Activated CD4-positive, alpha-beta T cell treated with anti-CD3 and anti-CD28 coated beads, Interleukin-2, amount 50 U/mL, for 4 hours (primary cell): ENCODE data around the gene COX14.
A peak's percentile ranks its signal among the peaks of the same experiment; 100 is the strongest.
"Not testable (repeated sequence)": the region's sequence is repeated elsewhere in the genome, so short reads cannot be mapped to it uniquely, and the experiment has no call there.

Experiments used
- DNase-seq, 2 experiments: peaks; one replicate each; pipeline ENCODE4 v3.0.0-alpha.2; 2020

COX14 gene

DNA sequence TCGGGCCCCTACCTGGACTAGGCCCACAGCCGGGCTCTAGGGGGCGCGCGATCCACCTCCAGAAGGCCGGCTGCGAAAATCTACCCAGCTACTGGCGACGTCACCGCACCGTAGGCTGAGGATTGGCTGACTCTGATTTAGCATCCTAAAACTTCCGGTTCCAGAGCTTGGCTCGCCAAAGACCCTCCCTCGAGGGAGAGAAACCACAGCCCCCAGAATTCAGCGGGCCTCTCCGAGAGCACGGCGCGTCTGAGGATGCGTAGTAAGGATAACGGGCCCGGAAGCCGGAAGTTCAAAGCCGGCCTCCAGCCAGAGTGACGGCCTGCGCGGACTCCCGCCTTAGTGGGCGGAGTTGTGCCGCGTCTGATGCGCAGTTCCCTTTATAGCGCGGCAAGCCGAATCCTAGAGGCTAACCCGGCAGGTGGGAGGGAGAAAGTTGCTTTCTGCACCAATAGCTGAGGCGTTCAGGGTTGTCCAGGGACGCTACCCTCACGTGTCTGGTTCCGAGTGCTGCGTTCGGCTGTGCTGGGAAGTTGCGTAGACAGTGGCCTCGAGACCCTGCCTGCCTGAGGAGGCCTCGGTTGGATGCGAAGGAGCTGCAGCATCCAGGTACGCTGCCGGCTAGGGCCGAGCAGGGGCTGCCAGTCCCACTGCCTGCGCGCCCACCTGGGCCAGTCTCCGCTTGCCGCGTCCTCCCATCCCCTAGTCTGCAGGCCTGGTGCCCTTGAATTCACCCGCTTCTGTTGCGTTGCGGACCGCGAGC is at the start of gene COX14:
Gene COX14, plus strand, starts transcription at position 544 of the 763 bp plus-strand sequence. CDS start 7,808 bp downstream, outside the sequence.
- DNase-seq = peak; percentile 99

DNA sequence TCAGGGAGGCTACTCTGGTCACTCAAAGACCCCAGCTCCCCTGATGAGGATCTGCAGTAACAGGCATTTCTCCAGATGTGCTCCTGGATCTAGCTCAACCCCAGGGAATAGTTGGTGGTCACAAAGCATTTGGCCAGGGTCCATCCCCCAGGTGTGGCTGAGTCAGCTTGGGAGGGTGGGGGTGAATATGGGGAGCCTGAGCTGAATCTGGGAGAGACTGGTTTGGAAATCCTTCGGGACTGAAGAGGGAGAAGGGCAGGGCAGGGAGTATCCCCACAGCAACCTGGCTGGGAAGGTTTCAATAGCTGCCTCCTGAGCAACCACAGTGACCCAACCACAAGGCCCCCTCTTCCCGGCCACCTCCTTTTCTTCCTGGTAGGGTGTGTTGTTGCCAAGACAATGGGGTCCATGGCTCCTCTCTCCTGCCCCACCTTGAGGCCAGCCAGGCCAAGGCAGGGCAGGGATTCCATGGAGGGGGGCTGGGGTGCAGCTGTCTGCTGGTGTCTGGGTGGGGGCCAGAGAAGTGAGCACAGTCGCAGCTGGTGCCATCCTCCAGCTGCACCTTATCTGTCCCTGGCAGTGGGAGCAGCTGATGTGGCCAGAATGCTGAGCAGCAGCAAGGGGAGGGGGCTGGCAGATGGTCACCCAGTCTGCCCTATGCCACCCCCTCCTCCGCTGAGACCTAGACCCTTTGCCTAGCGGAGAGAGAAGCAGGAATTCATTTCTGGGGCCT is 49.1 kb upstream of the COX14 start:
- DNase-seq = no peak

DNA sequence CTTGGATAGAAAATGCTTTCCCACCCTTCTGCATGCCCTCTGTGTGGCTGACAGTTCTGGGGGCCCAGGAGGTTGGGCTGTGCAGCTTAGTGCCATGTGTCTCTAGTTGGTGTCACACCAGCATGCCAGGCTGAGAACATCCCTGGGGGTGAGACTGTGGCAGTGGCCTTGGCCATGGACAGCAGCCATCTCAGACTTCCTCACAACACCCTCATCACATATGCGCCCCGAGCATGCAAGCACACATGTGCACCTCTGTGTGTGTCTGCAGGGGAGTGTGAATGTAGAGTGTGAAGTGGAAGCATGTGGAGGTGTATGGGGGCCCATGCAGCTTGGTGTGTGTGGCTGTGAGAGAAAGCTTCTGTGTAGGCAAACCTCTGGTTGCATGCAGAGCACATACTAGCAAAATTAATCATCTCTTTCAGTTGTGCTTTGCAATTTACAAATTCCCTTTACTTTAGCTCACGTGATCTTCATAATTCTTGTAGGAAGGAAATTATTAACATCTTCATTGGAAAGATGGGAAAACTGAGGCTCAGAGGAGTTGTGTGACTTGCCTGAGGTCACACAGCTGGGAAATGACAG is 46.2 kb upstream of the COX14 start:
- DNase-seq = no peak

DNA sequence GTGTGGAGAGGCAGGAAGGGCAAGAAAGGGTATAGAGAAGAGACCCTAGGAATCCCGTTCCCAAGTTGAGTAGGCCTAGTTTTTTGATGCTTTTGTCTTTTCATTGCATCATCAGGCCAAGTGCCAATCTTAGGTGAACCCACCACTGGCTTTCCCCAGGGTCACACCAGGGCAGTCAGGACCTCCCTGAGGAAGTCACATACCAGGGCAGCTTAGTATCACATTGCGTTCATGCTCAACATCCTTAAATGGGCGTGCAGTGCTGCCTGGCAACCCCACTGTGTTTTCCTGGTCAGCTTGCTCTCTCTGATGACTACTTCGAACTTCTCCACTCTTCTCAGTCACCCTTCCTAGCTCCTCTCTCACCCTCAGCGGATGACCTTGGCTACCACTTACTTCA is 45.6 kb upstream of the COX14 start:
- no peak for DNase-seq

DNA sequence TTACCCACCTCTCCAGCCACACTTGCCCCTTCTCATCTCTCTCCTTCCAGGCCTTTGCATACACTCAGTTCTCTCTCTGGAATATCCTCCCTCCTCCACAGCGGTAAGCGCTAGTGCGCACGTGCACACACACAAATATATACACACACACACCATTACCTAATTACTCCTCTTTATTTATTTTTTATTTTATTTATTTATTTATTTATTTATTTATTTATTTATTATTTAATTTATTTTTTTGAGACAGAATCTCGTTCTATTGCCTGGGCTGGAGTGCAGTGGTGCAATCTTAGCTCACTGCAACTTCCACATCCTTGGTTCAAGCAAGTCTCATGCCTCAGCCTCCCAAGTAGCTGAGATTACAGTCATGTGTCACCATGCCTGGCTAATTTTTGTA is 43.0 kb upstream of the COX14 start:
- no peak for DNase-seq

DNA sequence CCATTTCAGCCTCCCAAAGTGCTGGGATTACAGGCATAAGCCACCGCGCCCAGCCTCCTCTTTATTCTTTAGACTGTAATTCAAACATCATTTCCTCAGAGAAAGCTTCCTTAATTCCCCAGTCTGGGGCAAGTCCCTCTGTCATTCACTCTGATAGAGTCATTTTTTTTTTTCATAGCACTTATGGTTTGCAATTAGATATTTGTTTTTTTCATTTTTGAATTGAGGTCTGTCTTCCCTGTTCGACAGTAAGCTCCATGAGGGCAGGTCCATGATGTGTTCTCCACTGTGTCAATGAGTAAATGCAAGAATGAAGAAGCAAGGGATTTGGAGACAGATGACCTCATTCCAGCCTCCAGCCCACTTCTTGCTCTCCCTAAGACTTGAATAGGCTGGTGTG is 42.5 kb upstream of the COX14 start:
- no peak for DNase-seq

DNA sequence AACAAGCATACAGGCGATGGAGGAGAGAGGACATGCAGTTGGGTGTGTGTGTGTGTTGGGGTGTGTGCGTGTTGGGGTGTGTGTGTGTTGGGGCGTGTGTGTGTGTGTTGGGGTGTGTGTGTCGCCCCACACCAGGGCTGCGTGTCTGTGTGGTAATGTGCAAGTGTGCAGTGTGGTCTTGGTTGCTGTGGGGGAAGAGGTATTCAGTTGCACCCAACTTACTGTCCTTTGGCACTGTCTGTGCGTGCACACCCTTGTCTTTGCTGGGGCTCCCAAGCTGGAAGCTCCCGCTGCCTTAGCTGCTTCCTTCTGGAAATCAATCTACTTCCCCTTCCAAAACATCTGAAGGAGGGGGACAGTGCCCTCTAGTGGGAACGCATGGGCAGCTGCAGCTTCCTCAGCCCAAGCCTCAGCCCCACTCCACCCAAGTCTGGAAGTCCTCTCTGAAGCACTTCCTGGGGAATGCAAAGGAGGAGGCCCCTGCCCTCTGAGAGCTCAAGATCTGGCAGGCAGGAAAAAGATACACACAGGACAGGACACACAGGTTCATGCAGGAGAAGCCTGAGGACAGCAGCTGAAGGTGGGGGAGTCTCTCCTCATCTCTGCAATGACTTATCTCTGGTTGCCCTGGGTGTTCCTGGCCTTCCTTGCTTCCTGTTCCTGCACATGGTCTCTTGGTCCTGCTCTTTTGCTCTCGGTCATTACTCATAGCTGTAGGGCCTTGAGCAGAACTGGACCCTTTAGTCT is 41.5 kb upstream of the COX14 start:
- DNase-seq = peak; percentile 41 to 54

DNA sequence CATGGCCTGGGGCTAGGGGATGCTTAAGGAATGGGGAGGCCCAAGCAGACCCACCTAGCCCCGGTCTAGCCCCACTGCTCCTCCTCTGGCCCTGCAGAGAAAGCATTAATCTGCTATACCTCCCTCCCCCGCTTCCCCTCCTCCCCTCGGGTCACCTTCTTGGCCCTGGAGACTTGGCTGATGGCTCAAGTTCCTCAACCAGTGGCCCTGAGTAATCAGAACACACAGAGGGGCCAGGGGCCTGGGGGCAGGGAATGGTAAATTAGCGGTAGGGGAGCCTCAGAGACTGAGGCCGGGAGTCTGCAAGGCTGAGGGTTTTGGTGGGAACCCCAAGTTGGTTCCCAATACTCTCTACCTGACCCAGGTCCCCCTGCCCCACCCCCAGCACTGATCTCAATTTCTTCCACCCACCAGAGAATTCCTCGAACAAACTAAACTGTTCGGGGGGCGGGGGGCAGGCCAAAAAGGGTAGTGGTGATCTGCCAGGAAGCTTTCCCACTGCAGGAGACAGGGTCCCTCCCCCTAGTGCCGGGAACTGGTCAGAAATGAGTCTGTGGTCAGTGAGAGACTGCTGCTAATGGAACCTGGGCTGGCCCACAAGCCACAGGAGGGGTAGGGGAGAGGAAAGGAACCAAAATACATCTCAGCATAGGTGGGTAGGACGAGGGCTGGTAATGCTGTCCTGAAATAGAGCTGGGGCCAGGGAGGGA is 39.7 kb upstream of the COX14 start:
- no peak for DNase-seq

DNA sequence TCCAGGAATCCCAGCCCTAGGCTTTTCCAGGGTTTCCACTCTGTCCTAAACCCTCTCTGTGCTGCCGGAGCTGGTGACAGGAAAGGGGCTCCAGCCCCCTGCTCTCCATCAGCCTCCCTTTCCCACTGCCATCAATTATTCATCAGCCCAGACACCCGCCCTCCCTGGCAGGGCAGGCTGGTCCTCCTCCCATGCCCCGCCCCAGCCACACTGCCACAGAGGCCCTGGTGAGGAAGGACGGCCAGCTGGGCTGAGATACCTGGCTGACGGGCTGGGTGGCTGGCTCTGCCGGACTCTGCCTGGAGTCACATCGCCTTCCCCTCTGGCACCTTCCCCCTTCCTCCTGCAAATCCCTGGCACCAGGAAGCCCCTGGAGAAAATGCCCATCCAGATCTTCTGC is 38.8 kb upstream of the COX14 start:
- no peak for DNase-seq

DNA sequence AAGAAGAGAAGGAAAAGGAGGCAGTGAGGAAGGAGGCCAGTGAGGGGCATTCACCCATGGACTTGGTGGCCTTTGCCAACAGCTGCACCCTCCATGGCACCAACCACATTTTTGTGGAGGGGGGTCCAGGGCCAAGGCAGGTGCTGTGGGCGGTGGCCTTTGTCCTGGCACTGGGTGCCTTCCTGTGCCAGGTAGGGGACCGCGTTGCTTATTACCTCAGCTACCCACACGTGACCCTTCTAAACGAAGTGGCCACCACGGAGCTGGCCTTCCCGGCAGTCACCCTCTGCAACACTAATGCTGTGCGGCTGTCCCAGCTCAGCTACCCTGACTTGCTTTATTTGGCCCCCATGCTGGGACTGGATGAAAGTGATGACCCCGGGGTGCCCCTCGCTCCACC is 38.3 kb upstream of the COX14 start:
- no peak for DNase-seq

DNA sequence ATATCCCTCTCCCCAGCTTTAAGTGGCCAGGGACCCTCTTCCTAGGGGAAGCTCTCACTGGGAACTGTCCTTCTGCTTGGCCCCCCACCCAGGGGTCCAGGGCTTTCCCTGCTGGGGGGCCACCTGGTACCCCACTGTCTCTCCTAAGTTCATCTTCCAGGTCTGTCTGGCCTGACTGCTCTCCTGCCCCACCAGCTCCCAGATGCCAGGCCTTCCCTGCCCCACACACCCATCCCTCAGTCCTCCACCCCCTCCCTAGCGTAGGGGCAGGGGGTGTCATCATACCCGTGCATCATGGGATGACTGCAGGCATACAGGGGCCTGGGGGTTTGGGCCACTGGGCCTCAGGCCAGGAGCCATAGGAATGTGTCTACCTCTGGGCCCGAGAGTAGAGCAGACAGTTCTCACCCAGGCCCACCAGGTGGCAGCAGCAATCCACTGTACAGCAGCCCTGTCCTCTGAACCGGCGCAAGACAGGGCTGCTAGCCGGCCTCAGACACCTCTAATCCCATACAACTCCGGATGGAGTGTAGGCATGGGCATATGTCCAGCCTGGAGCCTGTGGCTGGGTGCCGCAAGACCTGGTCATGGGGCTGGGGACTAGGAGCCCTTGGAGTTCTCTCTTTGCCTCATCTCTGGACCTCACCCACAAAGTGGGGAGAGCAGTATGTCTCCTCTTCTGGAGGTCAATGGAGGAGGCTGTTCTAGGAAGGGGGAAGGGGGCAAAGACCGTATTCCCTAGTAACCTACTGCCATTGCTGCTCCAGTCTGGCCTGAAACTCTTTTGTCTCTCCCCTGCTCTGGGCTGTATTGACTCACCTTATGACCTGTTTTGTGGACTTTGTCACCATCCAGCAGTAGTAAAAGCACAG is 36.9 kb upstream of the COX14 start:
- peak; percentile 80 to 84 for DNase-seq

DNA sequence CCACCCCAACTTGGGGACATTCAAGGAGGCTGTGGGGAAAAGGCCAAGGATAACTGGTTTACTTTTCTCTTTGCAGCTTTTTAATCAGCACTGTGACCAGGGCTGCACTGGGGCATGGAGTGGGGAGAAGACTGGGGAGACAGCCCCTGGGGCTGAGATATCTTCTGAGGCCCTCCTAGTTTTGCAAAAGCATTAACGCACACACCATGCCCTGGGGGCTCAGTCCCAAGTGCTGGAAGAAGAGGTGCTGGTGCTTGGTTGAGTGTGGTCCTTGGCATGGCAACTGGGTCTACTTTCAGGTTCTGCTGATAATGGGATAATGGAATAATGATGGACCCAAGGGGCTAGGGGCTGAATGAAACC is 36.2 kb upstream of the COX14 start:
- no peak for DNase-seq

DNA sequence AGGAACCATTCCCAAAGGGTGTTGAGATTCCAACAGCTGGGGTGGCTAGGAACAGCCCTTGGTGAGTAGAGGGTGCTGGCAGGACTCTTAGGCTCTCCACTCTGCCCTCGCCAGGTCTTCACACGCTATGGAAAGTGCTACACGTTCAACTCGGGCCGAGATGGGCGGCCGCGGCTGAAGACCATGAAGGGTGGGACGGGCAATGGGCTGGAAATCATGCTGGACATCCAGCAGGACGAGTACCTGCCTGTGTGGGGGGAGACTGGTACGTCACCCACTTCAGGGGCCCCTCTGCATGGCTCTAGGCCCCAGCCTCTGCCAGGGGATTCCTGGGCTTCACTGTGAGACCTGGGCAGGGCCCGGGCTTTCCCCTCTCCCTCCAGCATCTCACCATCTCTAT is 34.9 kb upstream of the COX14 start:
- no peak for DNase-seq

DNA sequence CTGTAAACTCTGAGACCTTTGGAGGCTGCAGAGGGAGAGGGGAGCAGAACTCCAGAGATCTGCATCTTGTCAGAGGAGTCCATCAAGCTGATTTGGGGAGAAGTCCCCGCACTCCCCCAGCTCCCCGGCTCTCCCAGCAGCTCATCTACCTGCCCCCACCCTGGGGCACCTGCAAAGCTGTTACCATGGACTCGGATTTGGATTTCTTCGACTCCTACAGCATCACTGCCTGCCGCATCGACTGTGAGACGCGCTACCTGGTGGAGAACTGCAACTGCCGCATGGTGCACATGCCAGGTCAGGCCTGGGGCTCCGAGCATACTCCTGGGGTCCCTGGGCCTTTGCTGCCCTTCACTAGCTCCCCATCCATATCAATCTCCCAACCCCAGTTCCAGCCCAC is 33.8 kb upstream of the COX14 start:
- DNase-seq = no peak

DNA sequence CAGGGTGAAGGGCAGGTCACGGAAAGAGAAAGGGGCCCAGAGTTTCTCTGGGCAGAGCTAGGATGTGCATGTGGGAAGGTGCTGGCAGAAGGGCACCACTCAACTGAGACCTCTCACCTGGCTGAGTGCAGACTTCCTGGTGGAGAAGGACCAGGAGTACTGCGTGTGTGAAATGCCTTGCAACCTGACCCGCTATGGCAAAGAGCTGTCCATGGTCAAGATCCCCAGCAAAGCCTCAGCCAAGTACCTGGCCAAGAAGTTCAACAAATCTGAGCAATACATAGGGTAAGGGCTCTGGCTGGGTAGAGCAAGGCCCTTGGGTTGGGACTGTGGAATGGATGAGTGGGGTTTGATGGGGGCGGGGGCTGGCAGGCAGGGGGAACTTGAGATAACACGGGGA is 32.3 kb upstream of the COX14 start:
- DNase-seq = no peak

DNA sequence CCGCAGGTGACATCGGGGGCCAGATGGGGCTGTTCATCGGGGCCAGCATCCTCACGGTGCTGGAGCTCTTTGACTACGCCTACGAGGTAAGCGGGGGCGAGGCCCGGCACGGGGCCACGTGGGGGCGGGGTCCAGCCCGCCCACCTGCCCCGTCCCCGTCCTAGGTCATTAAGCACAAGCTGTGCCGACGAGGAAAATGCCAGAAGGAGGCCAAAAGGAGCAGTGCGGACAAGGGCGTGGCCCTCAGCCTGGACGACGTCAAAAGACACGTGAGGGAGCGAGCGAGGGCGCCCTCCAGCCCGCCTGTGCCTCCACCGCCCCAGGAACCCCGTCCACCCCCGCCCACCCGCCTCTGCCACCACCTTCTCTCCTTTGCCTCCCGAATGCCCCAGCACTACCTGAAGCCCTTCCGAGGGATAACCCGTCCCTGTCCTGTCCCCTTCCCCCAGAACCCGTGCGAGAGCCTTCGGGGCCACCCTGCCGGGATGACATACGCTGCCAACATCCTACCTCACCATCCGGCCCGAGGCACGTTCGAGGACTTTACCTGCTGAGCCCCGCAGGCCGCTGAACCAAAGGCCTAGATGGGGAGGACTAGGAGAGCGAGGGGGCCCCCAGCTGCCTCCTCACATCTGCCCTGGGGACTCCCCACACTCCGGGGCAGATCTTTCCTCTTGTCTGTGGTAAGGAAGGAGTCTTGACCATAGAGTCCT is 30.8 kb upstream of the COX14 start:
- no peak for DNase-seq

DNA sequence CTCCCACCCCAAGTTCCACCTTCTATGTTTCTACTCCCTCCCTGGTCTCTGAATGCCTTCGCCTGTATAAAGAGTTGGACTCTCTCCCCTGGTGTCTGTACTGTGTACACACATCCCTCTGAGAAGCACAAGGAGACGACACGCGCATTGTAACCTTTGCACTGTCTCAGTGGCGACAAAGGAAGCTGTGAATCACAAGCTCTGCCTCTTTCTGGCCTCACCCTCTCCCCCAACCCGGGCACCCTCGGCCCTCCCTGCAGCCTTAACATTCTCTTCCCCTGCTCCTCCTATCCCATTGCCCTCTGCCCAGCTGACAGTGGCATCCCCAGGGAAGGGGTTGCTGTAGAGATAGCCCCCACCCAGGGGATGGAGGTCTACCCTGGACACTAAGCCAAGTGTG is 29.4 kb upstream of the COX14 start:
- DNase-seq = no peak

DNA sequence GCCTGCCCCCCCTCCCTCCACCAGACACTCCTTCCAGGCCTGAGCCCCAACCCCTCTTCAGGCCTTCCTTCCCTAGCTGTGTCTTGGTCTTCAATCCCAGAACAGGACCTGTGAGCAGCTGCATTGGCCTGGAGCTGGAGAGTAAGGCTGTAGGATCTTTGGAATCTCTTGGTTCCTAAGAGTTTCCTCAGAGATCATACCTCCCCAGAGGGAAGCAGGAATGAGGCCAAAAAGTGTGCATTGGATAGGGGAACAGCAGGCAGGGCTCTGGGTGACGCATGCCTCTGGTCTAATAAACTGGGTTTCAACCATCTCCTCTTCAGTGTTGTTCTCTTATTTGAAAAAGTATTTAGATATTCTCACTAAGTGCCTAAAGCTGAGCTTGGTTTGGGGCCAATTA is 28.7 kb upstream of the COX14 start:
- DNase-seq = no peak

DNA sequence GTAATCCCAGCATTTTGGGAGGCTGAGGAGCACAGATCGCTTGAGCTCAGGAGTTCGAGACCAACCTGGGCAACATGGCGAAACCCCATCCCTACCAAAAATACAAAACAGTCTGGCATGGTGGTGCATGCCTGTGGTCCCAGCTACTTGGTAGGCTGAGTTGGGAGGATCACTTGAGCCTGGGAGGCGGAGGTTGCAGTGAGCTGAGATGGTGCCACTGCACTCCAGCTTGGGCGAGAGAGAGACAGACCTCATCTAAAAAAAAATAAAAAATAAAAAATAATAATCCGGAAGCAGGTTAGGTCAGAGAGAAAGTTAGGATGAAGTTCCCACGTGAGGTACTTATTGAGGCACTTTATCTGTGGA is 27.6 kb upstream of the COX14 start:
- DNase-seq = not testable (repeated sequence)

DNA sequence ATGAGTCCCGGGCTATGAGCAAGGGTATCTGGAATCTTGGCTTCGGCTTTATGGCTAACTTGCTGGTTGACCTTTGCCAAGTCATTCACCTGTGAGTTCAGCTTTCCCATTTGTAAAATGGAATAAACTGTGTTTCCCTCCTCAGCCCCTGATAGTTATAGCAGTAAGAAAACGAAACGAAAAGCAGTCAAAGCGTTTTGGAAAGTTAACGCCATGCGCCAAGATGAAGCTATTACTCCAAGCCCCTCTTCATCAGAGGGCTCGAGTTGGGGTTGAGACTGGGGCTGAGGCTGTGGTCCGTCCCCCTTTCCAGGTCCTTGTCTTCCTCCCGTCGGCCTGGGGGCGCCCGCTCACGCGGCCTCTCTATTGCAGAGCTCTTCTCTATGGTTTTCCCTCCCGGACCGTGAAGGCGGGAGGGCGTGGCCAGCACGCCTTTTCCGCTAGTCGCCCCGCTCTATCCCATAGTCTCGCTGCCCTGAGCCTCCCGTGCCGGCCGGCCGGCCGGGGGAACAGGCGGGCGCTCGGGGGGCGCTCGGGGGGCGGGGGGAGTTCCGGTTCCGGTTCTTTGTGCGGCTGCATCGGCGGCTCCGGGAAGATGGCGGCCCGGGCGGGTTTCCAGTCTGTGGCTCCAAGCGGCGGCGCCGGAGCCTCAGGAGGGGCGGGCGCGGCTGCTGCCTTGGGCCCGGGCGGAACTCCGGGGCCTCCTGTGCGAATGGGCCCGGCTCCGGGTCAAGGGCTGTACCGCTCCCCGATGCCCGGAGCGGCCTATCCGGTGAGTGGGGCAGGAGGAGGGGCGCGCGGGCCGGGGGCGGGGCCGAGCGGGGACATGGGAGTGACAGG is 27.0 kb upstream of the COX14 start, which contains the start of gene SMARCD1:
Gene SMARCD1, plus strand, starts transcription at position 568 of the 840 bp plus-strand sequence. Its CDS starts 28 bp downstream, at position 596.
- DNase-seq = peak; percentile 78 to 80
